Left colon (tissue), 2 donors: ENCODE data around the gene ROR2. TPM values are rescaled to one million over a fixed set of nuclear protein-coding genes. Genes with fewer than 3 reads are reported as not detected.
A peak's percentile ranks its signal among the peaks of the same experiment; 100 is the strongest.

Experiments used
- ATAC-seq: fragments of 200-7000 bp; cut with Tn5 transposase; one replicate; pipeline ENCODE4 v1.9.1; 2020; ENCODE audit warnings: mild to moderate bottlenecking, moderate library complexity
- DNase-seq, 2 donors: peaks; one replicate each; pipeline ENCODE4 v3.0.0-alpha.2; 2020
- intact Hi-C, 2 donors: fragments of 100-400 bp; cut with DNase I in 1 of 2; cut with micrococcal nuclease in 1 of 2; formaldehyde crosslinking; loops; one replicate each; pipeline versions ENCODE4 v1.11.2 to v1.14.0; 2022; cut with DNase I, micrococcal nuclease
- total RNA-seq, 2 donors: library from RNA; stranded (reverse); fragmentation: NEBNext Ultra II Directional; extraction: Animal tissue kit (Norgen Biotek cat#: 25700); gene quantifications; one replicate each; pipeline ENCODE4 v1.2.1, GENCODE V29; 2021
- donor health status: DM: no; HTN: no; CAD: no.
- donor health status: DM: yes; HTN: yes; CAD: no.

The ROR2 gene
- total RNA-seq, 2 donors from 2014 or later = 6.2 to 8.3 TPM

- DNase-seq (no peak), ATAC-seq (no peak)
- intact Hi-C loops = loop anchor here in 1 of 2 donors (10.0 kb wide), 1 partner anchor 168 kb away; no protein-coding TSS in a partner anchor
Measured at GRCh38 chr9:91776409-91777291, 173.4 kb downstream of the ROR2 start.

DNA sequence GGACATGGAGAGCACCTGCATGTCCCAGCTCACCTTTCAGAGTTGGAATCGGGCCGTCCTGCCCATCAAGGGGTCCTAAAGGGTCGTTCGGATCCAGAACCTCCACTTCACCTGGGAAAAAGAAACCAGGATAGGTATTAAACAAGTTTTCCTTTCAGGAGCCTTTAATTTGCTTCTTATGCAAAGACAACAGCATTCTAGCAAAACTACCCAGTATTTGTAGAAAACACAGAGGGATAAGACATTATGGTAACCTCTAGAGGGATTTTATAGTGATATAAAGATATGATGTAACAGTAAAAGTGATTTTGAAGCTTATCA is 174.4 kb downstream of the ROR2 start:
- DNase-seq (no peak), ATAC-seq (no peak)
- intact Hi-C loops = loop anchor here in 1 of 2 donors (10.0 kb wide), 1 partner anchor 169 kb away; no protein-coding TSS in a partner anchor

- DNase-seq (peak; percentile 59 to 68), ATAC-seq (peak; percentile 74)
- intact Hi-C loops = loop anchor here in 1 of 2 donors (10.0 kb wide), 1 partner anchor 170 kb away; no protein-coding TSS in a partner anchor
Measured at GRCh38 chr9:91775011-91775707, 174.9 kb downstream of the ROR2 start.

GRCh38 chr9:91773156-91773555 is 176.9 kb downstream of the ROR2 start:
- intact Hi-C loops = loop anchor here in 1 of 2 donors (10.0 kb wide), 1 partner anchor 172 kb away; no protein-coding TSS in a partner anchor
- DNase-seq = no peak
- ATAC-seq = no peak

DNA sequence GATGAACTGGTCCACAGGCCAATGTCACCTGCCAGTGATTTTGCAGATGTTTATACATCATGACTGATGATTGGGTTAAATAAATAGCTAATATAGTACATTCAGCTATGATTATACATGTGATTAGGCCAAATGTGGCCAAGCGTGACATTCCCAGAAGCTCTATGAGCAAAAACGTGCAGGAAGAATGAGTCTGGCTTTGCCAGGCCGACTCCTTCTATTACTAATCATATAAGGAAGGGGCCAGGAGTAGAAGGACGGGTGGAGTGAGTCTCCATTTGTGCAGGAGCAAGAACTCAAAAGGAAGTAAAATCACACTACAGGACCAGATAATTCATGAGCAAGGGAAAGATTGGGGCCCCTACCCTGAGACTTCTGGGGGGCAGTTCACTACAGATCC is 178.2 kb downstream of the ROR2 start:
- no peak for DNase-seq
- no peak for ATAC-seq
- intact Hi-C loops = loop anchor here in 1 of 2 donors (10.0 kb wide), 1 partner anchor 173 kb away; no protein-coding TSS in a partner anchor

DNA sequence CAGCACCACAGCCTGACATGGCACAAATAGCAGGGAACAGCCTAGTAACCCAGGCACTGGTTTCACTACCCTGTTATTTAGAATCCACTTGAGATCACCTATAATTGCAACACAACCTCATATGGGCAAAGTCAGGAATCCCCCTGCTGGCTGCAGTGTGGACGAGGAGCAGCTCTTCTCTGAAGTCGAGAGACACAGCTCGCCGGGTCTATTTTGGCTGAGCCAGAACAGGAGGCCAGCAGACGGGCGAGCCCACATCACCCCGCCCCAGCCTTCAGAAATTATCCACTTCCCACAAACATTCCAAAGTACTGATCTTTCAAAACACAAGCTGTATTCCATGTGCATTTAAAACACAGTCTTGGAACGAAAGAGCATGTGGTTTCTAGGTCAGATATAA is 179.0 kb downstream of the ROR2 start:
- peak; percentile 54 for ATAC-seq
- DNase-seq = peak; percentile 46 to 51
- intact Hi-C loops = loop anchor here in 1 of 2 donors (10.0 kb wide), 1 partner anchor 174 kb away; no protein-coding TSS in a partner anchor

GRCh38 chr9:91770229-91770628 is 179.8 kb downstream of the ROR2 start:
- ATAC-seq = peak; percentile 85
- peak; percentile 43 to 50 for DNase-seq
- intact Hi-C loops = loop anchor here in 1 of 2 donors (10.0 kb wide), 1 partner anchor 175 kb away; no protein-coding TSS in a partner anchor

- DNase-seq (no peak), ATAC-seq (no peak)
- intact Hi-C loops = no loop called here
Measured at GRCh38 chr9:91768977-91769916, 180.8 kb downstream of the ROR2 start.

DNA sequence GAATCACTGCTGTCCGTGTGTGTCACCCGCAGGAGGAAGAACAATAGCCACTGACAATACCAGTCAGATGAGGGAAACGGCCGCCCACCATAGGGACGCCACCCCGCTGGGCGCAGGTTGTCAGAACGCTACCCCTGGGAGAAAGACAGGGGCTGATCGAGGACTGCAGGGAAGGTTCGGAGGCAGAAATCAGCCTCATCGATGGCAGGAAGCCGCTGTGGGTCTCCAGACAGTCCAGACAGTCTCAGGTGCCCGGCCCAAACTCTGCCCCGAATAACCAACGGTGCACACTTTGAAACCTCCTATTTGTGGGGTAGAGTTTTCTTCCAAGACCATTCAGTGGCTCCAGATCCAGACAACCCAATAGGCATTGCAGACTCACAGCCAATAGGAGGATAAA is 181.5 kb downstream of the ROR2 start:
- ATAC-seq (no peak), DNase-seq (no peak)
- intact Hi-C loops = no loop called here

DNA sequence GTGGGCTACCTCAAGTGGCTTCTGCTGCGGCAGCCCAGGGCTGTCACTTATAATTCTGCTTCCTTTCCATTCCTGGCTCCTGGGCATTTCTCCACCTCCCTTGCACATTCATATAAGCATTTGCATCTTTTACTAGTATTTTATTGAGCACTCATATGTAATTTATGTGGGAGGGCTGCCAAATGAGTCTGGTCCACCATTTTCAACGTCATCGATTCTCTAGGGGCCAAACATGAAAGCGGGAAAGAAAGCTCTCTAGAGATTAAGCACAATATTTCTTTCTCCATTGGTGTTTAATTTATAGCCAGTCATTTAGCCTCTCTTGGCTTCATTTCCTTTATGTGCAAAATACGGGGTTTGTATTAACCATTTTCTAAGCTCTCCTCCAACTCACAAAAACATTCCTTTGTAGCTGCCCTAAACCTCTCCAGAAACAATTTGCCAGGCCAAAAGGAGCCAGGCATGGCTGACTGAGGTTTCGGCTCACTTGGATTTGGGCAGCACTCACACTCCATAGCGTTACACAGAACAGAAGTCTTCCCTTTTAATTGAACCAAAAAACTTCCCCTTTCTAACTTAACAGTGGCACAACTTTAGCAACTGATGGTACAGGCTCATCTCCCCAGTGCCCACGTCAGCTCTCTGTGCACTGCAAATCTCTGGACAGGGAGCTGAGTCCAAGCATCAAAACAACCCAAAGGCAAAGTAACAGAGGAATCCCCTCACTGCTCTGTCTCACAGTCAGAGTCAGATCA is 183.5 kb downstream of the ROR2 start:
- no peak for DNase-seq
- ATAC-seq = no peak
- intact Hi-C loops = no loop called here

DNA sequence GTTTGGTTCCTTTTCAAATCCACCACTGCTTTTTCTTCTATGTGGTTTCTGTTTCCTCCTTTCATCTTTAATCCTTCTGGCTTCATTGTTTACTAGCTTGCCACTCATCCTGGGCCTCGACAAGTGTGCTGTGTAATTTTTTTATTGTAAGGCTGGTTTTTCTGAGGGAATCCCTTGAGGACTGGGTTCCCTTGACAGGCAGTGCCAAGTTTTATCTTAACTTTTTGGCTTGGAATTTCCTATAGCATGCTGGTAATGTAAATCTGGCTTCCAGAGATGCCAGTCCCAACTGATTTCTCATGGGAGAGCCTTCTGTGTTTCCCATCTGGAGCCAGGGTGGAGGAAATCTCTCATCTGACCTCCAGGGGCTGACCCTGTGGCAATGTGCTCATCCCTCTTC is 184.7 kb downstream of the ROR2 start:
- intact Hi-C loops = no loop called here
- DNase-seq (no peak), ATAC-seq (no peak)

GRCh38 chr9:91764661-91765060 is 185.4 kb downstream of the ROR2 start:
- intact Hi-C loops = no loop called here
- ATAC-seq = no peak
- DNase-seq = no peak

GRCh38 chr9:91761362-91761761 is 188.7 kb downstream of the ROR2 start:
- DNase-seq = peak; percentile 31 to 54
- intact Hi-C loops = no loop called here
- ATAC-seq = peak; percentile 61

DNA sequence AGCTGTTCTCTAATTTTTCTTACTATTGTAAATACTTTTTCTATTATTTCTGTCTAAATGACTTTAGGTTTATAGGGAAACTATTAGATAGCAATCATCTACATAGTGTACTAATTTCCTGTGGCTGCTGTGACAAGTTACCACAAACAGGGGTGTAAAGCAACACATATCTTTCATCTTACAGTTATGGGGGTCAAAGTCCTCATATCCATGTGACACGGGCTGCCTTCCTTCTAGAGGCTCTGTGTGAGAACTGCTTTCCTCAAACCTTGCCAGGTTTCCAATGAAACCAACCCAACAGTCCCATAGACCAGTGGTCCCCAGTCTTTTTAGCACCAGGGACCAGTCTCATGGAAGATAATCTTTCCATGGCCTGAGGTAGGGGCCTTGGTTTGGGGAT is 189.1 kb downstream of the ROR2 start:
- intact Hi-C loops = no loop called here
- DNase-seq = peak; percentile 28 to 50

GRCh38 chr9:91758491-91758981 is 191.5 kb downstream of the ROR2 start:
- peak in 1 of 2 donors; percentile 58 for DNase-seq
- ATAC-seq = peak; percentile 24
- intact Hi-C loops = no loop called here

More for the DNA sequence above, 189.1 kb downstream of the ROR2 start:
- ATAC-seq = peak; percentile 99

DNA sequence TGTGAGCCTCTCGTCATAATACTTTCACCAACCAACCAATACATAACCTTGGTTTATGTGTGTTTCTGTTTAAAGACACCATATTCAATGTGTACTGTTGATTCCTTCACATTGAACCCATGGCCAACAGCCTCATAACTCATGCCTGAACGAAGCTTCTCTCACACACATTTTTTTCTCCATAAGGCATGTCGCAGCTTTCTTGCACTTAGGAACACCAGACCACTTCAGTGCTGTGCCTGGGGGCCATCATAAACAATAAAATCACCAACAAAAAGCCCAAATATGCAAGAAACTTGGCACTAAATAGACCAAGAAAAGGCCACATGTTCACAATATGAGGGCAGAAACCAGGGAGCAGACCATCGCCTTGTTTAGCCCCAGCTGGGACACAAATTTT is 192.2 kb downstream of the ROR2 start:
- intact Hi-C loops = no loop called here
- no peak for DNase-seq
- ATAC-seq = no peak

DNA sequence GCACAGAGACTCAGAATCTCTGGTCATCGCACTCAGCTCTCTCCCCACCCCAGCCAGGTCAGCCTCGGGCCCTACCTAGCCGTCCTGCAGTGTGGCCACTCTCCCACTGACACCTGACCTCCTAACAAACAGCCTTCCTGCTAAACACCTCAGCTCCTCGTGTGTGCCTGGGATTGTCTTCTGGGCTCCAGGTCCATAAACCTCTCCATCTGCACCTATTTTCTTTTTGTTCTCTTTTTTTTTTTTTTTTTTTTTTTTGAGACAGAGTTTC is 193.6 kb downstream of the ROR2 start:
- no peak for DNase-seq
- intact Hi-C loops = no loop called here
- ATAC-seq = no peak
